ENCODE results near the gene PCBP3.
A peak's percentile ranks its signal among the peaks of the same experiment; 100 is the strongest.
"Not testable (repeated sequence)": the region's sequence is repeated elsewhere in the genome, so short reads cannot be mapped to it uniquely, and the experiment has no call there.

Gene PCBP3

GRCh38 chr21:45632637-45633251 lies 10.8 kb upstream of the PCBP3 start:
- FAIRE-seq (no peak), DNase-seq (ENCODE audit: extremely low spot score, insufficient read length, low read depth) (no peak)

- FAIRE-seq (peak; percentile 29), DNase-seq (ENCODE audit: extremely low spot score, insufficient read length, low read depth) (no peak)
Measured at GRCh38 chr21:45634511-45635183, 8.9 kb upstream of the PCBP3 start.

GRCh38 chr21:45635271-45636151 lies 8.0 kb upstream of the PCBP3 start:
- no peak for DNase-seq (ENCODE audit: extremely low spot score, insufficient read length, low read depth)
- no peak for FAIRE-seq

- no peak for FAIRE-seq
Measured at GRCh38 chr21:45636459-45636858, 7.1 kb upstream of the PCBP3 start.

GRCh38 chr21:45636951-45637646 lies 6.4 kb upstream of the PCBP3 start:
- DNase-seq (ENCODE audit: extremely low spot score, insufficient read length, low read depth) (no peak), FAIRE-seq (no peak)

More at GRCh38 chr21:45636459-45636858, 7.1 kb upstream of the PCBP3 start:
- no peak for DNase-seq (ENCODE audit: extremely low spot score, insufficient read length, low read depth)

GRCh38 chr21:45637883-45638282 lies 5.6 kb upstream of the PCBP3 start:
- FAIRE-seq (no peak), DNase-seq (ENCODE audit: extremely low spot score, insufficient read length, low read depth) (no peak)

- FAIRE-seq: no peak
Measured at GRCh38 chr21:45638707-45639106, 4.8 kb upstream of the PCBP3 start.

GRCh38 chr21:45639206-45640000 lies 4.1 kb upstream of the PCBP3 start:
- FAIRE-seq: no peak

More at GRCh38 chr21:45638707-45639106, 4.8 kb upstream of the PCBP3 start:
- no peak for DNase-seq (ENCODE audit: extremely low spot score, insufficient read length, low read depth)

GRCh38 chr21:45640001-45640887 lies 3.3 kb upstream of the PCBP3 start:
- FAIRE-seq (no peak), DNase-seq (ENCODE audit: extremely low spot score, insufficient read length, low read depth) (no peak)

More at GRCh38 chr21:45639206-45640000, 4.1 kb upstream of the PCBP3 start:
- no peak for DNase-seq (ENCODE audit: extremely low spot score, insufficient read length, low read depth)

GRCh38 chr21:45640888-45641479 lies 2.5 kb upstream of the PCBP3 start:
- no peak for DNase-seq (ENCODE audit: extremely low spot score, insufficient read length, low read depth)
- no peak for FAIRE-seq

- DNase-seq (ENCODE audit: extremely low spot score, insufficient read length, low read depth): no peak
- FAIRE-seq: no peak
Measured at GRCh38 chr21:45641480-45642035, 2.0 kb upstream of the PCBP3 start.

- DNase-seq (ENCODE audit: extremely low spot score, insufficient read length, low read depth) (no peak), FAIRE-seq (no peak)
Measured at GRCh38 chr21:45642122-45642813, 1.3 kb upstream of the PCBP3 start.

GRCh38 chr21:45644041-45644906 lies 749 bp downstream of the PCBP3 start:
- FAIRE-seq (no peak), DNase-seq (ENCODE audit: extremely low spot score, insufficient read length, low read depth) (no peak)

- FAIRE-seq: no peak
Measured at GRCh38 chr21:45651921-45652320, 8.4 kb downstream of the PCBP3 start.

GRCh38 chr21:45655124-45655523 lies 11.6 kb downstream of the PCBP3 start:
- DNase-seq (ENCODE audit: extremely low spot score, insufficient read length, low read depth) (no peak), FAIRE-seq (no peak)

More at GRCh38 chr21:45651921-45652320, 8.4 kb downstream of the PCBP3 start:
- no peak for DNase-seq (ENCODE audit: extremely low spot score, insufficient read length, low read depth)

GRCh38 chr21:45656114-45656513 lies 12.6 kb downstream of the PCBP3 start:
- not testable (repeated sequence) for FAIRE-seq; DNase-seq (ENCODE audit: extremely low spot score, insufficient read length, low read depth)

Data from GM18507 (cell line).